ENCODE data around the gene AHCYL1. TPM values are rescaled to one million over a fixed set of nuclear protein-coding genes. Genes with fewer than 3 reads are reported as not detected.

AHCYL1 gene
- polyA plus RNA-seq, 1 donor (not counting 4 experiments of a cell fraction or from before 2014, with no cell fraction given), result 64.8 TPM

DNA sequence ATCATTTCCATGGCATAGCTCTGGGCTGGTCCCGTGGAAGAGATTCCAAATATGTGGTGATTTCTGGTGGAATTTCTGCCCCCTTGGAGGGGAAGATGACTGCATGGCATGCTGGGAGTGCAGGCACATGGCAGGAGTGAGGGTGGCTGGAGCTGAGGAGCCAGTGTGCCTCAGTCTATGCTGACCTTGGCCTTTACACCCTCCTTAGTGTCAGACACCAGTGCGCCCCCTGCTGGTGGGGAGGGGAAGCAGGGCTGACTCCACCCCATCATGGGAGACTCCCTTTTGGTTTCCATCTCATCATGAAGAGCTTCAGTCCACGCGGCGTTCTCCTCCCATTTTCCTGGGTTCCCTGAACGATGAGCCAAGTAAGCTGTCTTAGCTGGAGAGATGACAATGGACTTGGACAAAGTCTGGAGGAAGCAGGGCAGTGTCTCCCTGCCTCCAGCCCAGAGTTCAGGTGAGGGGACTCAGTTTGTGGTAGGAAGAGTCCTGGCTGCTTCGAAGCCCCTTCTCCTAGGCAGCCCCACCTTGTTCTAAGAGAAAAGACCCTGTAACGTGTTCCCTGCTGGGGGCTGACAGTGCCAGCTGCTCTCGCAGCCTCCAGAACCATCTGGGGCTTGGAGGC is 75.6 kb downstream of the AHCYL1 start:
- dilution Hi-C loops (cut with MboI; ENCODE audit: extremely low pct_ligation_motif_present, low sequenced_read_pairs), result no loop called here
- H3K9me3 ChIP-seq (ENCODE audit: control insufficient read depth, low read depth, low read length), result no peaks in the 10 kb centered on the region
- FAIRE-seq (no peak), DNase-seq (ENCODE audit: low read depth, low spot score) (no peak)
- no peak for TF ChIP-seq EZH2 (IDR thresholded peaks at IDR 0.05; ENCODE audit: low read length)
- TF ChIP-seq, protein P1, sequence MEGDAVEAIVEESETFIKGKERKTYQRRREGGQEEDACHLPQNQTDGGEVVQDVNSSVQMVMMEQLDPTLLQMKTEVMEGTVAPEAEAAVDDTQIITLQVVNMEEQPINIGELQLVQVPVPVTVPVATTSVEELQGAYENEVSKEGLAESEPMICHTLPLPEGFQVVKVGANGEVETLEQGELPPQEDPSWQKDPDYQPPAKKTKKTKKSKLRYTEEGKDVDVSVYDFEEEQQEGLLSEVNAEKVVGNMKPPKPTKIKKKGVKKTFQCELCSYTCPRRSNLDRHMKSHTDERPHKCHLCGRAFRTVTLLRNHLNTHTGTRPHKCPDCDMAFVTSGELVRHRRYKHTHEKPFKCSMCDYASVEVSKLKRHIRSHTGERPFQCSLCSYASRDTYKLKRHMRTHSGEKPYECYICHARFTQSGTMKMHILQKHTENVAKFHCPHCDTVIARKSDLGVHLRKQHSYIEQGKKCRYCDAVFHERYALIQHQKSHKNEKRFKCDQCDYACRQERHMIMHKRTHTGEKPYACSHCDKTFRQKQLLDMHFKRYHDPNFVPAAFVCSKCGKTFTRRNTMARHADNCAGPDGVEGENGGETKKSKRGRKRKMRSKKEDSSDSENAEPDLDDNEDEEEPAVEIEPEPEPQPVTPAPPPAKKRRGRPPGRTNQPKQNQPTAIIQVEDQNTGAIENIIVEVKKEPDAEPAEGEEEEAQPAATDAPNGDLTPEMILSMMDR (optimal IDR thresholded peaks at IDR 0.05 in 1 of 3, IDR thresholded peaks at IDR 0.05 in 1 of 3, conservative IDR thresholded peaks at IDR 0.05 in 1 of 3; ENCODE audit: extremely low read depth in 1 of 3, insufficient read depth in 2 of 3, low read length in 3 of 3), result peak; percentile 91 to 98 (median 97)
- peaks cover 8 to 33% of the 10 kb centered on the region in 2 experiments for H3K36me3 ChIP-seq (ENCODE audit: control insufficient read depth in 2 of 2, extremely low read depth in 1 of 2, insufficient read depth in 2 of 2, low read length in 2 of 2)
- no peaks in the 10 kb centered on the region for H3K27me3 ChIP-seq (ENCODE audit: control insufficient read depth, extremely low read depth, insufficient read depth, low read length)
- H3K4me1 ChIP-seq (ENCODE audit: control insufficient read depth, extremely low read depth, insufficient read depth, low read length), result peaks cover 25% of the 10 kb centered on the region
- H2AFZ ChIP-seq (ENCODE audit: control insufficient read depth, low read length), result no peak overlapping the region
- peaks cover 8% of the 10 kb centered on the region for H3K9me1 ChIP-seq (ENCODE audit: control insufficient read depth, extremely low read depth, insufficient read depth, low read length)
- no peak overlapping the region for H3K9ac ChIP-seq (ENCODE audit: control insufficient read depth, extremely low read depth, insufficient read depth, low read length)
- H3K27ac ChIP-seq (ENCODE audit: control insufficient read depth, insufficient read depth, low read length), result no peak overlapping the region
- no peaks in the 10 kb centered on the region for H4K20me1 ChIP-seq (ENCODE audit: control insufficient read depth, extremely low read depth, insufficient read depth, low read length)
- no peak overlapping the region for H3K4me2 ChIP-seq (ENCODE audit: control insufficient read depth, extremely low read depth, insufficient read depth, low read depth, low read length)
- H3K79me2 ChIP-seq (ENCODE audit: control insufficient read depth, insufficient read depth, low read length), result no peaks in the 10 kb centered on the region
- no peak overlapping the region for H3K4me3 ChIP-seq (ENCODE audit: control insufficient read depth in 2 of 3, extremely low read depth in 1 of 3, insufficient read depth in 2 of 3, low read depth in 1 of 3, low read length in 3 of 3)

DNA sequence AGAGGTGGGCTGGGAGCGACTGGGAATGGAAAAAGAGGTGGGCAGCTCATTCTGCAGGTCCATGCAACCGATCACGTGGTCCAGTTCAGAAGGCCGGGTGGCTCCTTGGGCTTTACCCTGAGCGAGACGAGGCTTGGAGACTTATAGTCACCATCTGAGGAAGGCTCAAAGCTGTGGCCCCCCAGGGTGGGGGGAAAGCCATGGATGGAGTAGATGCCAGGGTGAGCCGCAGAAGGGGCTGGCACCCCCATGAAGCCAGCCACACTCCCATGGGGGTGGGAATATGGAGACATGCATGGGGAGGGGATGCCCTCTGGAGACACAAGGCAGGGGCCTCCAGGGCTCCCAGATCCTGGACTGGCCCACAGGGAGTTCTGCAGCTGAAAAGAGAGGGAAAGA is 76.1 kb downstream of the AHCYL1 start:
- DNase-seq (ENCODE audit: low read depth, low spot score), result no peak
- H4K20me1 ChIP-seq (ENCODE audit: control insufficient read depth, extremely low read depth, insufficient read depth, low read length), result no peaks in the 10 kb centered on the region
- no peak overlapping the region for H3K4me2 ChIP-seq (ENCODE audit: control insufficient read depth, extremely low read depth, insufficient read depth, low read depth, low read length)
- H3K4me3 ChIP-seq (ENCODE audit: control insufficient read depth in 2 of 3, extremely low read depth in 1 of 3, insufficient read depth in 2 of 3, low read depth in 1 of 3, low read length in 3 of 3), result no peak overlapping the region
- no peak for TF ChIP-seq EZH2 (IDR thresholded peaks at IDR 0.05; ENCODE audit: low read length)
- TF ChIP-seq, protein P1 (optimal IDR thresholded peaks at IDR 0.05 in 1 of 3, IDR thresholded peaks at IDR 0.05 in 1 of 3, conservative IDR thresholded peaks at IDR 0.05 in 1 of 3; ENCODE audit: extremely low read depth in 1 of 3, insufficient read depth in 2 of 3, low read length in 3 of 3), result no peak
- no peaks in the 10 kb centered on the region for H3K27me3 ChIP-seq (ENCODE audit: control insufficient read depth, extremely low read depth, insufficient read depth, low read length)
- H3K79me2 ChIP-seq (ENCODE audit: control insufficient read depth, insufficient read depth, low read length), result no peaks in the 10 kb centered on the region
- no peaks in the 10 kb centered on the region for H3K9me3 ChIP-seq (ENCODE audit: control insufficient read depth, low read depth, low read length)
- dilution Hi-C loops (cut with MboI; ENCODE audit: extremely low pct_ligation_motif_present, low sequenced_read_pairs), result no loop called here
- H3K36me3 ChIP-seq (ENCODE audit: control insufficient read depth in 2 of 2, extremely low read depth in 1 of 2, insufficient read depth in 2 of 2, low read length in 2 of 2), result peaks cover 8 to 29% of the 10 kb centered on the region in 2 experiments
- no peak overlapping the region for H2AFZ ChIP-seq (ENCODE audit: control insufficient read depth, low read length)
- H3K9ac ChIP-seq (ENCODE audit: control insufficient read depth, extremely low read depth, insufficient read depth, low read length), result no peak overlapping the region
- no peak for FAIRE-seq
- H3K4me1 ChIP-seq (ENCODE audit: control insufficient read depth, extremely low read depth, insufficient read depth, low read length), result peaks cover 20% of the 10 kb centered on the region
- H3K9me1 ChIP-seq (ENCODE audit: control insufficient read depth, extremely low read depth, insufficient read depth, low read length), result peaks cover 8% of the 10 kb centered on the region
- no peak overlapping the region for H3K27ac ChIP-seq (ENCODE audit: control insufficient read depth, insufficient read depth, low read length)
